ENCODE results near the gene GID8. TPM values are rescaled to one million over a fixed set of nuclear protein-coding genes. Genes with fewer than 3 reads are reported as not detected.
"Not testable (repeated sequence)": the region's sequence is repeated elsewhere in the genome, so short reads cannot be mapped to it uniquely, and the experiment has no call there.

Gene GID8
- polyA plus RNA-seq, 5 donors = 42.1 to 52.1 (median 45.8) TPM

DNA sequence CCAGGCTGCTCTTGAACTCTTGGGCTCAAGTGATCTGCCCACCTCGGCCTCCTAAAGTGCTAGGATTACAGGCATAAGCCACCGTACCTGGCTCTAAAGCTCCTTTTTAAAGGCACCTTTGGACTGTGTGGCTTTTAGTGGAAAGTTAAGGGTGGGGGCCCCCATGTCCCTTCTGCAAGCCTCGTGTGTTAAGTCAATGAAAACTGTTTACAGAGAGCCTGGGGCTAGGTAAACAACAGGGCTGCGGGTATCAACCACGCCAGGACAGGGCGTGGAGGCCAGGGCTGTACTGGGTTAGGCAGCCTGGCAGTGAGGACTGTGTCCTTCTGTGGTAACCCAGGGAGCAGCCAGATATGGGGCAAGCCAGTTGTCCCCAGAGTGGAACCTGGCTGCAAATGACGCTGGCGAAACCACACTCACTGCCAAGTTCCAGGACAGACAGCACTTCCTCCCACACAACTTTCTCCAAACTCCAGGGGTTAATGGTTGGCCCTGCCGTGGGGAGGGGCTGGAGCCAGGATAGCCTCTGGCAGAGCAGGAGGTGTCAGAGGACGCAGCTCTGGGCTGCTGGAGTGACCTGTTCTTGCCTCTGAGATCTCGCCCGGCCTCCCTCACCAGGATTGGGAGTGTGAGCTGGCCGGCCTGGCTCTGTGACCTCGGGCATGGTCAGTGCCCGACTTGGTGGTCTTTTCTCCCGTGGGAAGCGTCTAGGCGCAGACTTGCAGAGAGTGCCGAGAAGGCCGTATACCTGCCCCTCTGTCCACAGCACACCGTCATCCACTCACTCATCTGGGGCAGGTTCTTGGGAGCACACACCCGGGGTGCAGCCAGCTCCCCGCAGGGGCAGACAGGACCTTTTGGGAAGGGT is 17.8 kb downstream of the GID8 start:
- no peak for DNase-seq

DNA sequence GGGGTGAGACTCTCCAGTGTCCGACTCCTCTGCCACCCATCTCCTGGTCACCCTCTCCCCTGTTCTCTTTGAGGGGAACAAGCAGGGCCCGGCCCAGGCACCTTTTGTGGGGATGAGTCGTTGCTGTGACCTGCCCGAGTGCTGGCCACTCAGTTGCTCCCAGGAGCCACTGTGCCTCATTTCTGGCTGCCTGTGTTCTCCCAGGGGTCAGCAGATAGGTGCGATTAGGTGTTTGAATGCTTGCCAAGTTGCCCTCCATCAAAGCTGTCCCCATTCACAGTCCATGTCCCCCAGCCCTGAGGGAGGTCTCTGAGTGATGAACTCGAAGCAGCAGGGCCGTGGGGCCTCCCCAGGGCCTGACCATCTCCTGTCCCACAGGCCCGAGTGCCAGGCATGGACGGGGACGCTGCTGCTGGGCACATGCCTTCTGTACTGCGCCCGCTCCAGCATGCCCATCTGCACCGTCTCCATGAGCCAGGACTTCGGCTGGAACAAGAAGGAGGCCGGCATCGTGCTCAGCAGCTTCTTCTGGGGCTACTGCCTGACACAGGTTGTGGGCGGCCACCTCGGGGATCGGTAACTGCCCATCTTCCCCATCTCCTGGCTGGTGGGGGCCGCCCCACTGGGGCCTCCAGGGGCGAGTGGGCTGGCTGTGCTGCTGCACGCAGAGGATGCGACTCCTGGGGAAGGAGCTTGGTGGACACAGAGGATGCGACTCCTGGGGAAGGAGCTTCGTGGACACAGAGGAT is 18.6 kb downstream of the GID8 start:
- no peak for DNase-seq

DNA sequence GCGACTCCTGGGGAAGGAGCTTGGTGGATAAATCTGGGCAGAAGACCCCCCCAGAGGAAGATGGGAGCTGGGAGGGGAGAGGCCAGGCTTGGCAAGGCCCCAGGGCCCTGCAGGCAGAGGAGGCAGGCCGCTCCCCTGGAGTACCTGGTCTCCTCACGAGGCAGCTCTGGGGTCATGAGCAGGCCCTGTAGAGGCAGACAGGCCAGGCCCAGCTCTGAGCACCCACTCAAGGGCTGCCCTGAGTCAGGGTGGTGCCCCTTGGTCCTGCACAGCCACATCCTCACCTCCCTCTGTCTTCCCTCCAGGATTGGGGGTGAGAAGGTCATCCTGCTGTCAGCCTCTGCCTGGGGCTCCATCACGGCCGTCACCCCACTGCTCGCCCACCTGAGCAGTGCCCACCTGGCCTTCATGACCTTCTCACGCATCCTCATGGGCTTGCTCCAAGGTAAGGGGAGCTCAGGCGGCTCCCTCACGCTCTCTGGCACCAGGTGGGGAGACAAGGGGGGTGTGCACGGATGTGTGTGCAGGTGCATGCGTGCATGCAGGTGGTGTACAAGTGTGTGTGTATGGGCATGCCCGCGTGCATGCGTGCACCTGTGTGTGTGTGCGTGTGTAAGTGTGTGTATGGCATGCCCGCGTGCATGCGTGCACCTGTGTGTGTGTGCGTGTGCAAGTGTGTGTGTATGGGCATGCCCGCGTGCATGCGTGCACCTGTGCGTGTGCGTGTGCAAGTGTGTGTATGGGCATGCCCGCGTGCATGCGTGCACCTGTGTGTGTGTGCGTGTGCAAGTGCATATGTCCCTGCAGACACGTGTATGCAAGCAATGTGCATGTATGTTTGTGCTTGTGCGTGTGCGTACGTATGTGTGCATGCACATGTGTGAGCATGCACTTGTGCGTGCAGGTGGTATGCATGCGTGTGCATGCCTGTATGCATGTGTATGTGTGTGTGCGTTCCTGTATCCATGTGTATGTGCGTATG is 19.5 kb downstream of the GID8 start:
- no peak for DNase-seq

DNA sequence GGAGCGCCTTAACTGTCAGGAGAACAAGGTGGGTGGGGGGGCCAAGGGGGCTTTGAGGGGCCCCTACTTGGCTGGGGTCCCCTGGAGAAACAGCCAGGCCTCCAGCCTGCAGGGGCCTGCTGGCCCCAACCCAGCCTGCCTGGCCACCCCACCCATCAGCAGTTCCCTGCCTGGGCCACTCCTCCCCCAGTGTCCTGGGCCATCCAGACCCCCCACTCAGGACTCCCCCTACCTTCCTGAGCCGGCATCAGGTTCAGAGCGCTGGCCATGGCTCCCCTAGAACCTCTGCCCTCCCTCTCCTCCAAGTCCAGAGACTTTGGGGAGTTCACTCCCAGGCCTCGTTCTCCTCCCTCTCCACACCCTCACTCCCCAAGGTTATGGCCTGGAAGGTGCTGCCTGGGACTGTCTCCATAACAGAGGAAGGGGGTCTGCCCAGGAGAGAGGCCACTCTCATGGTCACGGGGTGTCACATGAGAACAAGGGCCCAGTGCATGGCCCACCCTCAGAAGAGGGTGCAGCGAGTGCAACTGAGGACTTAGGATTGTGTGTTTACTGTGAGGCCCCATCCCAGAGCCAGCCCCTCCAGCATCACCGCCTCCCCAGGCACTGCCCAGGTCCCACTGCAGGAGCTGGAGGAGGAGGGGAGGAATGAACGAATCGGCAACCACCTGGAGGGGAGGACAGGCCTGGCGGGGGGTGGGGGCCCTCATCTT is 20.6 kb downstream of the GID8 start:
- DNase-seq = no peak

DNA sequence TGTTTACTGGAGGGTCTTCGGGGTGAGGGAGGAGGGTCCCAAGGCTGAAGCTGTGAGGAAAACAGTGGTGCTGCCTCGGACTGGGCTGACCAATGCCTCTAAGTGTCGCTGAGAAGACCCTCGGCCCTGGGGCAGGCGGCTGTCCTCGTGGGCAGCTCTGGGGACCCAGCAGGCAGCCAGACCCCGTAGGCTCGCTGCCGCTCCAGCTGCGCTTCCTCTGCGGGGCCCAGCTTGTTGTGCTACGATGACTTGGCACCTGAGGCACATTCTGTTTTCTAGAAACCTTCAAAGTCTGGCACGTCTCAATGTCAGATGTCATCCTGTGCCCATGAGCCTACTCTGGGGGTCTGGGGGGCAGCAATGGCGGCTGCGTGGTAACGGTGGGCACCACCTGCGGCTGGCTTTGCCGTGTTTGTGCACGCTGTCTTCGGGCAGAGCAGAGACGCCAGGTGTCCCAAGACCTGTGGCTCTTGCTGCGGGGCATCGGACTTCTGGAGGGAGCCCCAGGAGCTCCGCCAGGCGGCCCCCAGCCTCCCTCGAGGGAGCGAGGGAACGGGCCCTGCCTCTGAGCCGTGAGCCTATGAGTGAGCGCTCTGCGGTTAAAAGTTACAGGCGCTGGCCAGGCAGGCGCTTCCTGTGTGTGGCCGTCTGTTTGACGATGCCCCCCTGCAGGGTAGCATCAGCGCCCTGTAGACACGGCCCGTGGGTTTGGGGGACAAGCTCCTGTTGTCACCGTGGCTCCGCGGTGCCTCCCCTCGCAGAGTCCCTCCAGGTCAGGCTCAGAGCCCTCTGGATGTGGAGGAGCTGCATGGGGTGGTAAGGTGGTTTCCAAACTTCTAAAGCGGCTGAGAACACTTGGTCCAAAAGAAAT is 21.4 kb downstream of the GID8 start:
- no peak for DNase-seq

DNA sequence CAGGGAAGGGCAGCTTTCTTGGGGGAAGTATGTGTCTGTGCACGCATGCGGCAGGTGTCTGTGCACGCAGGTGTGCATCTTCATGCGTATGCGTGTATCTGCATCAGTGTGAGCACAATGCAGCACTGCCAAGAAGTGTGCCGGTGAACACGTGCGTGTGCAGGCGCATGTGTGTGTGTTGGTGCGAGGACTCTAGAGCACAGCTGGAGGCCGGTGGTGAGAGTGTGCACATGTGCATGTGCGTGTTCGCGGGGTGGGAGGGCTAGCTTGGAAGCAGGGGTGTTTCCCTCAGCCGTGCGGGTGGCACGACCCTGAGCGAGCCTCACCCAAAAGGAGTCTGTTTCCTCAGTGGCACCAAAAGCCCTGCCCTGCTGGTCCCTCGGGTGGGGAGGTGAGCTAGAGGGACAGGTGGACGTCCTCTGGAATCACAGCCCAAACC is 22.1 kb downstream of the GID8 start:
- no peak for DNase-seq

DNA sequence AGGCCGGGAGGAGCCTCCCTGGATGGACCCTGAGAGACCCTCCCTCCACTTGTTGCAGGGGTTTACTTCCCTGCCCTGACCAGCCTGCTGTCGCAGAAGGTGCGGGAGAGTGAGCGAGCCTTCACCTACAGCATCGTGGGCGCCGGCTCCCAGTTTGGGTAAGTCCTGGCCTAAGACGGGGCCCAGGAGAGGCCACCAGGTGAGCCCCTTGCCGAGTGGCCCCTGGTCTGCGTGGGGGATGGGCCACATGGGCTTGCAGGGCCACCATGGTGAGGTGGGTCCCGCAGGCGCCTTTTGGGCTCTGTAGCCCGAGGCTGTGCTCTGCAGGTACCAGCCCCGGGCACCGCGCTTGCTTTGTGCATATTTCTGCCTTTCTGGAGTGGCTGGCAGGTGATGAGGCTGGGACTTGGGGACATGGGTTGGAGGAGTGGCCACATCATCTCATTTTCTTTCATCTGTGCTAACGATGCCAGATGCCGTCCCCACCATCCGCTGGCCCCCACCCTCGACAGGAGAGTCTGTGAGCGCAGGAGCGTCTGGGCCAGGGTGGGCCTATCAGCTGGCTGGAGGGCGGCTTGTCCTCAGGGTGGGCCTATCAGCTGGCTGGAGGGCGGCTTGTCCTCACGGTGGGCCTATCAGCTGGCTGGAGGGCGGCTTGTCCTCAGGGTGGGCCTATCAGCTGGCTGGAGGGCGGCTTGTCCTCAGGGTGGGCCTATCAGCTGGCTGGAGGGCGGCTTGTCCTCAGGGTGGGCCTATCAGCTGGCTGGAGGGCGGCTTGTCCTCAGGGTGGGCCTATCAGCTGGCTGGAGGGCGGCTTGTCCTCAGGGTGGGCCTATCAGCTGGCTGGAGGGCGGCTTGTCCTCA is 22.7 kb downstream of the GID8 start:
- not testable (repeated sequence) for DNase-seq

DNA sequence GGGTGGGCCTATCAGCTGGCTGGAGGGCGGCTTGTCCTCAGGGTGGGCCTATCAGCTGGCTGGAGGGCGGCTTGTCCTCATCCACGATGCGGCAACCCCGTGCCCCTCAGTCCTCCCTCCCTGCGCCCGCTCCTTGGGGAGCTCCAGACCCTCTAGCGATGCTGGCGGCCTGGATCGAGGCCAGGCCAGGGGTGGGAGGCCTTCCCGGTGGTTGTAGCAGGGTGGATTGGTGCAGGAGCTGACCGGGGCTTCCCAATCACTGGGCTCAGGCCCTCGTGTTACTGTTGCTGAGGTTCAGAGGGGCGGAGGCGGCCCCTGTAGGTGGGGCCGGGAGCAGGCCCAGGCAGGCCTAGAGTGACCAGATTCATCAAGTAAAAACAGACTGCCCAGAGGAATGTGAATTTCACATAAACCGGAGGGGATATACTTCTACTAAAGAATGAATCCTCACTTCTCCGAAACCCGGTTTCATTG is 23.4 kb downstream of the GID8 start:
- no peak for DNase-seq

DNA sequence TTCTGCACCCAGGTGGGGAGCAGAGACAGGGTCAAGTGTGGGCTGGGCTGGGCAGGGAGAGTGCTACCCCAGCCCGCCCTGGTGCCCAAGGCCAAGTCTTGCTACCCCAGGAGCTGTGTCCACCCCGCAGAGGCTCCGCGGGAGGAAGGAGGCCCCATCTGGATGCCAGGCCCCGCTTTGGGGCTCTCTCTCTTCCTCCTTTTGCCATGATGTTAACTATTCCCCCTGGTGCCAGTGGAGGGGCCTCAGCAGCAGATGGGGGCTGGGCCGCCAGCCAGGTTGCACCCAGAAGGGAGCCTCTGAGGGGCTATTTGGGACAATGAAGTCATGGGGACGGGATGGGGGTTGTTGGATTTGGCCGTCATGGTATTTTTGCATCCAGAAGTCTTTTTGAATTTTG is 23.9 kb downstream of the GID8 start:
- DNase-seq = no peak

DNA sequence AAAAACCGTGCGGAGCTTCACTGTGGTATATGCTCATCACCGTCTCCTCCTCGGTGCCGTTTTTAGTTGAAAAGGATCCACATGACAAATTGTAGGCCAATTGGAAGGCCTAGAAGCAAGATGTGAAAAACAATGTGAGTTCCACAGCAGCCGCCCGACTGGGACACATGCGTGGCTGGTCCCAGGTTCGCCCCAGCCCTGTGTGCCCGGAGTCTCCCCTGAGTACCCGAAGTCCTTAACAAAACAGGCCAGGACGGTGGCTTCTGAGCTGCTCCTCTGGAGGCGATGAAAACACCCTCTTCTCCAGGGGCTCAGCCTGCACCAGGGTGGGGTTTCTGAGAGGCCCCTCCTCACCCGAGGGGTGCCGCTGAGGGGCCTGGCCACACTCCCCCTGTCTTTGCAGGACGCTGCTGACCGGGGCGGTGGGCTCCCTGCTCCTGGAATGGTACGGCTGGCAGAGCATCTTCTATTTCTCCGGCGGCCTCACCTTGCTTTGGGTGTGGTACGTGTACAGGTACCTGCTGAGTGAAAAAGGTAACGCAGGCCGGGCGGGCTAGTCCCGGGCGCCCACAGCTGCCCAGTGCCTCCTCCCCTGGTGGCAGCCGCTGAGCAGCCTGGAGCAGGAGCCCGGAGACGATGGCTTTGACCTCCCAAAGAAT is 24.4 kb downstream of the GID8 start:
- DNase-seq = no peak

DNA sequence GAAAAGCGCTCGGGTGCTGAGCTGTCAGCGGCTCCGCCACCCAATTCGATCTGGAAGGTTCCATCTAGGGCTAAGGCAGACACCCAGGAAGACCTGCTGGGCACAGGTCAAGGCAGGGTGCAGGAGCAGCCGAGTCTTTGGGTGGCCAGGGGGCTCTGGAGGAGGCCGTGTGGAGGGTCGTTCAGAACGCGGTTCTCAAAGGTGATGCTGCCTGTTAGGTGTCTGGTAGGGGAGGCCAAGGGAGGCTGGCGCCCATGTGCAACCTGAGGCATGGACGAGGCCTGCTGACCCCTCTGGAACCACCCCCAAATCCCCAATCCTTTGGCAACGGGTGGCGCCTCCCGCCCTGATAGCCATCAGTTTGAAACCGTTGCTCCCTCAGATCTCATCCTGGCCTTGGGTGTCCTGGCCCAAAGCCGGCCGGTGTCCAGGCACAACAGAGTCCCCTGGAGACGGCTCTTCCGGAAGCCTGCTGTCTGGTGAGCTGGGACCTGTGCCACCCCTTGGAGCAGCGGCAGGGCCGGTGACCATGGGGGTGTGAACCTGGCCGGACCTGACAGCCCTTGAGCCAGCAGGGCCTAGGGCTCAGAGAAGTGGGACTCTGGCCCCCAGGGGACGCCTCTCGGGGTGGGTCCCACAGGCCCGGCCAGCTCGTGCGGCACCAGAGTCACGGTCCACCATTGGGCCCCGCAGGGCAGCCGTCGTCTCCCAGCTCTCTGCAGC is 25.1 kb downstream of the GID8 start:
- no peak for DNase-seq

DNA sequence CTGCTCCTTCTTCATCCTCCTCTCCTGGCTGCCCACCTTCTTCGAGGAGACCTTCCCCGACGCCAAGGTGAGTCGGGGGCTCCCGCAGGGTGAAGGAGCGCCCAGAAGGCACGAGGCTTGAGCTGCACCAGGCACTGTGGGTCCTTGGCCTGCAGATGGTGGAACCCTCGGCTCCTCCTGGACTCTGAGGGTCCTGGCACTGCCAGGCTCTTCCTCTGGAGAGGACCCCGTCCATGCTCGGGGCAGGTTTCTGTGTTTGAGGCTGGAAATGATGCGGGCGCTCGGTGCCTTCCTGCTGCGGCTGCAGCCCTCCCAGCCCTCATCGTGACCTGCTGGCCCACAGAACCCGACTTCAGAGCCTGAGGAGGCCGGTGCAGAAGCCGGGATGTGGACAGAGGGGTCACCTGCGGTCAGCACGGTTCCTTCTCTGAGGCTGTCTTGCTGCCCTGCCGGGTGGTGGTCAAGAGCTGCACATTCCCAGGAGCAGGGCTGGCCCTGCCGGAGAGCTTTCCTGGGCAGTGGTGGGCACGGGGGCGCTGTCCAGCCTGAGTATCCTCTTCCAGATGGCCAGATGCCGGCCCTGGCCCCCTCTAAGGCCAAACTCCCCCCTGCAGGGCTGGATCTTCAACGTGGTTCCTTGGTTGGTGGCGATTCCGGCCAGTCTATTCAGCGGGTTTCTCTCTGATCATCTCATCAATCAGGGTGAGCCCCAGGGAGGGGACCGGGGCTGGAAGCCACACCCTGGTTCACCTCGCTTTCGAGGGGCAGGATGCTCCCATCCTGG is 25.9 kb downstream of the GID8 start:
- DNase-seq = no peak

DNA sequence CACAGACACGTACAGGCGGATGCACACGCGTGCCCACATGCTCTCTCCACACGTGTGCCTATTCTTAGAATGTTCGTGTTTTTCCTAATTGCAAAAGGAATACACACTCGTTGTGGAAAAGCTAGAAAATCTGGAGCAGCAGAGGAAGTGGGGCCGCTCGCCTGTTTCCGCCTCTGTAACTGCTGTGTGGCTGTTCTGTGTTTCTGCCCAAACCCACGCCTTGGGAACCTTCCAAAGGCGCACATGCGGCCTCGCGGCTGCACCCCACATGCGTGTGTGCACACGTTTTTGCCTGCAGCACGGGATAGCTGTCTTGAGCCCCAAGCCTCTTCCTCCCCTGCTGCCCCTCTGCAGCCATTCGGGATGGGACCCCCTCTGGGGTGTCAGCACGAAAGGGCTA is 26.8 kb downstream of the GID8 start:
- DNase-seq = no peak

DNA sequence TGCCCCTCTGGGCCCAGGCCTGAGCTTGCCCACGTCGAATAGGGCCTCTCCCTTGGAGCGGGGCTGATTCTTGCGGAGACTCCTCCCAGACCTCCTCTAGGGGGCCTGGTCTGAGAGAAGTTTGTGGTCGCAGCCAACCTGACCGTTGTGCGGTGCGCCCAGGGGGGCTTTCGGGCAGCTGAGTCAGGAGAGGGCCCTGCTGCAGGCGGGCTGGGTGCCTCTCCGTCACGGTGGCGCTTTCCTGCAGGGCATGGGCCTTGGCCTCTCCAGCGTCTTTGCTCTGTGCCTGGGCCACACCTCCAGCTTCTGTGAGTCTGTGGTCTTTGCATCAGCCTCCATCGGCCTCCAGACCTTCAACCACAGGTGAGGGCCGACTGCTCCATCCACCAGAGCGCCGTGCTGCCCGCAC is 27.4 kb downstream of the GID8 start:
- DNase-seq = no peak

DNA sequence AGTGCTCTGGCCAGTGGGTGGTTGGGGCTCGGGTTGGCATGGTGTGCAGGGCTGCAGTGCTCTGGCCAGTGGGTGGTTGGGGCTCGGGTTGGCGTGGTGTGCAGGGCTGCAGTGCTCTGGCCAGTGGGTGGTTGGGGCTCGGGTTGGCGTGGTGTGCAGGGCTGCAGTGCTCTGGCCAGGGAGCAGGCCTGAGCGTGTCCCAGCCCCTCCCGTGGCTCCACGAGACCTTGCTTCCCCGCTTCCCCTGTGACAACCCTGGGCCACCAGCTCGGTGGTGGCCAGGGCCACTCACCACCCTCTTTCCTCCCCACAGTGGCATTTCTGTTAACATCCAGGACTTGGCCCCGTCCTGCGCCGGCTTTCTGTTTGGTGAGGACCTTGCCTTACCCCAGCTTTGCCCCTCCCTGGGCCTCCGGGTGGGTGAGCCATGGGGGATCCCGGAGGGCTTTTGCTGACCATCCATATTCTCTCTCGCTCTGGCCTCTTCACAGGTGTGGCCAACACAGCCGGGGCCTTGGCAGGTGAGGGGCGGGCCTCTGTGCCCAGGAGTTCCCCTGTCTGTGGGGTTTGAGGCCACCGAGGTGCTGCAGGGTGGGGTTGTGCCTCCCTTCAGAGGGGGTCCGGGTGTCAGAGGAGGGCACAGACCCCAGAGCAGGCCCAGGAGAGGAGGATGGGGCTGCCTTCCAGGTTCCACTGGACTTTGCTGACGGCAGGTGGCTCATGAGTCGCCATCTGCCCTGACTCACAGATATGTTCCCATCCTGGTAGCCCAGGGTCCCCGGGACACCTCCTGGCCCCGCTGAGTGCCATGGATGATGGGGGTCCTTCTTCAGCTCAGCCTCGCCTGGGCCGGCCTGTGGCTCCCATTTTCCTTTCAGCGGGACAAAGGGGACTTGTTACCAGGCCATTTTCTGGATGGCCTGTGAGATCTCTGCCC is 28.5 kb downstream of the GID8 start:
- DNase-seq = no peak

DNA sequence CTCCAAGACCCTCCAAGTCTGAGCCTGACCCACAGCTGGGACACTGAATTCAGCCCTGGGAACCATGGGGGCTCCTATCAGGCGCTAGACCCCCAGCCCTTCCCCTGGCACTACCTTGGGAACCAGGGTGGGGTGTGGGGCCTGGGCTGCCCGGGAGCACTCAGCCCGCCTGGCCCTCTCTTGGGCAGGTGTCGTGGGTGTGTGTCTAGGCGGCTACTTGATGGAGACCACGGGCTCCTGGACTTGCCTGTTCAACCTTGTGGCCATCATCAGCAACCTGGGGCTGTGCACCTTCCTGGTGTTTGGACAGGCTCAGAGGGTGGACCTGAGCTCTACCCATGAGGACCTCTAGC is 29.2 kb downstream of the GID8 start:
- DNase-seq = no peak
